NCI-H2196 treated with DMSO at 0.1 percent for 48 hours (cell line): ENCODE results near the gene BCAR3.
"Not testable (repeated sequence)": the region's sequence is repeated elsewhere in the genome, so short reads cannot be mapped to it uniquely, and the experiment has no call there.

Experiments
- DNase-seq: peaks from one replicate; lab custom pipeline; 2025; ENCODE audit not compliant: unreplicated experiment; lab: John Stamatoyannopoulos, UW

The BCAR3 gene

GRCh38 chr1:93690341-93690740, 8.7 kb upstream of the BCAR3 start:
- DNase-seq = no peak

DNA sequence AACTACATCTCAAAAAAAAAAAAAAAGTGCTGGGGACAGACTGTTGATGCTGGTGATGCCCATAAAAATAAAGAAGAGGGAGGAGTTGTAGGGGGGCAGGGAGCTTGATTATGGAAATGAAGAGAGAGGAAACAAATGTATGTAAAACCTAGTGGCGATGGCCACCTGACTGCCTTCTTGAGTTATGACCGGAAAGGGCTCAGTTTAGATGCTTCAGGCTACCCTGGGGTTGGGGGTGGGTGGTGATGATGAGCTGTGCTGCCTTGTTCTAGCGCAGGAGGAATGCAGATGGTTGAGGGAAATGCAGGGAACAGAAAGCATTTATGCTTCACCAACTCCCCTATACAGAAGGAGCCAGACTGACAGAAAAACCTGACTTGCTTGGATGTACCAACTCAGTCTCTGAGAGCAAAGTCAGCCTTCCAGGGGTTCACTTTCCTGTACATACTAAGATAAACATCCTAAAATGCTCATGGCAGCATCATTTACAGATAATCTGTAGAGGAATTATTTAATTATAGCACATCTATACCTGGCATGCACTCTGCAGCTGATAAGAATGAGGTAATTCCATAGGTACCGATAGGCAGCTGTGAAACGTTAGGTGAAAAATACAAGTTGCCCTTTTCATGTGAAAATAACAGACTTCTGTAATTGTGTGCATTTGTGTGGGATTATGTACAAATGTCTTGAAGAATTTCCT, 8.0 kb upstream of the BCAR3 start:
- DNase-seq = no peak

- DNase-seq = no peak
These were observed 5.9 kb upstream of the BCAR3 start for GRCh38 chr1:93687542-93687941.

- DNase-seq = no peak
These were observed 5.0 kb upstream of the BCAR3 start for GRCh38 chr1:93686504-93687250.

DNA sequence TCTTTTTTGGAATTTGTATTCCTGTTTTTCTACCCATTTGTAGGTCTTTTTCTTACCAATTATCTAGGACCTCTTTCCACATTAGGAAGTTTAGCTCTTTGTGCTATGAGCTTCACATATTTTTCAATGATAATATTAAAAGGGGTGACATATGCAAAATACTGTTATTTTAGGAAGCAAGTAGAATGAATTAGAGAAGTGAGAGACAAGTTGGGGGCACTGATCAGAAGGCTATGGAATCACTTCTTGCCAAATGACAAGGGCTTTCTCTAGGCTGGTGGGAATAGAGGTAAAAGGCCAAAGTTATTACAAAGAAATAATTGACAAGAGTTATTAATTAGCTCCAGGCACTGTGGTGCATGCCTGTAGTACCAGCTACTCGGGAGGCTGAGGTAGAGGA, 4.3 kb upstream of the BCAR3 start:
- DNase-seq = no peak

DNA sequence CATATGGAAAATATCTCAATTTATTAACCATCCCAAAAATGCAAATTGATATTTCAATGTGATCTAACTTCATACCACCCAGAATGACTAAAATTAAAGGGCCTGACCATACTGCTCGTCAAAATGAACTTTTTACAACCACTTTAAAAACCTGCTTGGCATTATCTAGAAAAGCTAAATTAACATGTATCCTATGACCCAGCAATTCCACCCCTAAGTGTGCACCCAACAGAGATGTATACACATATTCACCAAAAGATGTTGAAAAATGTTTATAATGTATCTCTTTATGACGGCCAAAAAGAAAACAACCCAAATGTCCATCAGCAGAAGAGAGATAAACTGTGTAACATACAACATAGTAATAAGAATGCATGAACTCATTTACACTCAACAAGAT, 1.6 kb upstream of the BCAR3 start:
- no peak for DNase-seq

- no peak for DNase-seq
These were observed 364 bp upstream of the BCAR3 start for GRCh38 chr1:93681989-93682412.

GRCh38 chr1:93680420-93681100, 1.1 kb downstream of the BCAR3 start:
- DNase-seq = no peak

DNA sequence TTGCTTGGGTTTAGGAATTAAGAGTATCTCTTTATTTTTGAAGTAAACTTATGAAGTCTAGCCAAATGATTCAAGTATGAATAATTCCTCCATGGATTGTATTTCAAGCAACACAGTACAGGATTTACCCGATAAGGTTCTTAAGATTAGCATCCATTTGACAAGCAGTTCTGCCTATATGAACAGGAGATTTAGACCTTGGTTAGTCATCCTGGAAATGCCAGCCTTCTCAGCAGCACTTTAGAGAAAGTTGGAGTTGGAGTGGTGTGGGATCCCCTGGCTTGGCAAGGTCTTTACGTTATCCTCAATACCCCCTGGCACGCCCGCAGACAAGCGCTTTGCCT, 1.6 kb downstream of the BCAR3 start:
- DNase-seq = no peak

- DNase-seq = no peak
These were observed 2.1 kb downstream of the BCAR3 start for GRCh38 chr1:93679546-93679945.

DNA sequence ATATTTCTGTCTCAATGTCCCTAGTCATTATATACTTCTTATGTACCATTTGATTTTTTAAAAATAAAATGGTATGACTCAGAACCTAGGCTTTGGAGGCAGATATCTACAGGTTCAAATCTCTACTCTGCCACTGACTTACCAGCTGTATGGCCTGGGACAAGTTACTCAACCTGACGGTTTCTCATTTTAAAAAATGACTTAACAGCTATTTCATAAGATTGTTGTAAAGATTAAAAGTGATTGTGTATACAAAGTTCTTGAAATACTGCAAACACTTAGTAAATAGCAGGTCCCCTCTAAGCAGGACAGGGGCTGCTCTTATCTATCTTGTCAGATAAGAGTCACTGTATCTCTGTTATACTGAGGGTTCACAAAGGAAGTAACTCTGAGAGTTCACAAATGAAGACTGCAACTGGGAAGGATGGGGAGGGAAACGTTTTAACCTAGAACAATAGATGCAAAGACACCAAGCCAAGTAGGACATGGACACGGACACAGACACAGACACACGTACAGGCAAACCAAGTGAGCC, 2.6 kb downstream of the BCAR3 start:
- no peak for DNase-seq

- no peak for DNase-seq
These were observed 3.1 kb downstream of the BCAR3 start for GRCh38 chr1:93678491-93678890.

GRCh38 chr1:93677729-93678128, 3.9 kb downstream of the BCAR3 start:
- DNase-seq = no peak

DNA sequence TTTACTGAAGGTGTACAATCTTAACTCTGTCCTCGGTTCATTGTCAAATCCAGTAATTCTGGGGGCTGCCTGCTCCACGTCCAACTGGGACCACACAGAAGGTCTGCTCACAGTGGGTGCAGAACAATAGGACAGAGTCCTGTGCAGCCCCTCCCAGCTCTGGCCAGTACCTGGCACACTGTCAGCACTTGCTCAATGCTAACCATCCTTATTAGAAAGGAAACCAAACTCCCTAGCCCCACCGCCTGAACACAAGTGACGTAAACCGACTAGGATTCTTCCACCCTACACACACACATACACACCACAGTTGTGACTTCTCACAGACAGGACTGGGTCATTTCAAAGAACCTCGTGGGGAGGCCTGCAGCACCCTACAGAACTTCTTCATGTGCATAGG, 5.2 kb downstream of the BCAR3 start:
- no peak for DNase-seq

DNA sequence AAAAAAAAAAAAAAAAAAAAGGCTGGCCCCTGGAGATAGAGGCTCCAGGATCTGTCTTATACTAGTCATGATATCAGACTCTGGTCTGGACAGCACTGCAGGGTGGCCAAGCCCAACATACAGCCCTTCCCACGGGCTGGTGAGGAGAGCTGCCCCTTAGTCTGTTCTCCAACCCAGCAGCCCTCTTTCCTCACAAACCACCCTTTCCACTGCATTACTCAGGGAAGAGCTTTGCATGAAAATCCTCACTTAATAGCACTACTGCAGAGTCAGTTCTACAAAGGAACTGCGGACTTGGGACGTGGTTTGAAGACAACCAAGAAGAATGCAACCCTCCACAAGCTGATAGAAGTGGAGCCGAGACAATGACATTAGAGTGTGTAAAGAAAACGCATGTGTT, 5.7 kb downstream of the BCAR3 start:
- no peak for DNase-seq

DNA sequence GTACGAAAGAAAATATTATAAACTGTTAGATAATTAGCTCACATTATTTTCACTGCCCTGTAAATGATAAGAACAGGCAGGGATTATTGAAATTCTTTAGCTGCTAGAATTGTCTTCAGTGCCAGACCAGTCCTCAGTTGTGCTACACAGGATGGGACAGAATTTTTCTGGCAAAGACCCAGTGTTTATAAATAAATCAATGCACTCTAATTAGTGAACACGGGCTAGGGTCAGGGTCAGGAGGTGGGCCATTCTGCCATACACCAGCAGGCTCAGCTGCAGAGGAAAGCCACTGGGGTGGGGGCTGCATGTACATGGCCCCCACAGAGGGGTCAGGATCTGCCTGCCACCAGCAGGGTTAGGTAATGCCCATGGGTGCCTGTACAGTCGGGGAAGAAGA, 6.4 kb downstream of the BCAR3 start:
- DNase-seq = no peak

- DNase-seq = not testable (repeated sequence)
These were observed 7.6 kb downstream of the BCAR3 start for GRCh38 chr1:93674071-93674470.

DNA sequence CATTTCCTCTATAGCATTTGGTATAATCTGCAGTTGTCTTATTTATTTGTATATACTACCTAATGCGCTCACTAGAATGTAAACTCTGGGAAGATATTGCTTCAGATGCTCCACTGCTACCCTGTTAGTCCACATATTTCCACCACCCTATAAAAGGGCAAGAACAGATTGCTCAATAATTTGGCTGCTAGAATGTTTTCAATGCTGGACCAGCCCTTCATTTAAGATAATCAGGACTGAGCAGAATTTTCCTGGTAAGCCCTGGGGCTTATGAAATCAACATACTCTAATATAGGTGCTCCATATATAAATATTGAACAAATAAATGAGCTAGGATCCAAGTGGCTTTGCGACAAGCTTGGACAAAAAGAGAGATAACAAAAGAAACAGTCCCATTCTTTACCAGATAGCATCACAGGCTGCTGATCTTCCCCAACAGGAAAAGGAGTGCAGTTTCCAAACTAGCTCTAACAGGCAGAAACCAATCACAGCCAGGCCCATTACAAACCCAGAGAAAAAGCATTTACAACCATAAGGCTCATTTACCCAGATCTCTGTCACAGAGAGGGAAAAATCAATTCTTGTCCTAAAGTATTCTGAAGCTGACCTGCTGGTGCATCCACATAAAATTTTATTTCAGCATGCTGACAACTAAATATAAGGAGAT, 8.3 kb downstream of the BCAR3 start:
- DNase-seq = no peak

DNA sequence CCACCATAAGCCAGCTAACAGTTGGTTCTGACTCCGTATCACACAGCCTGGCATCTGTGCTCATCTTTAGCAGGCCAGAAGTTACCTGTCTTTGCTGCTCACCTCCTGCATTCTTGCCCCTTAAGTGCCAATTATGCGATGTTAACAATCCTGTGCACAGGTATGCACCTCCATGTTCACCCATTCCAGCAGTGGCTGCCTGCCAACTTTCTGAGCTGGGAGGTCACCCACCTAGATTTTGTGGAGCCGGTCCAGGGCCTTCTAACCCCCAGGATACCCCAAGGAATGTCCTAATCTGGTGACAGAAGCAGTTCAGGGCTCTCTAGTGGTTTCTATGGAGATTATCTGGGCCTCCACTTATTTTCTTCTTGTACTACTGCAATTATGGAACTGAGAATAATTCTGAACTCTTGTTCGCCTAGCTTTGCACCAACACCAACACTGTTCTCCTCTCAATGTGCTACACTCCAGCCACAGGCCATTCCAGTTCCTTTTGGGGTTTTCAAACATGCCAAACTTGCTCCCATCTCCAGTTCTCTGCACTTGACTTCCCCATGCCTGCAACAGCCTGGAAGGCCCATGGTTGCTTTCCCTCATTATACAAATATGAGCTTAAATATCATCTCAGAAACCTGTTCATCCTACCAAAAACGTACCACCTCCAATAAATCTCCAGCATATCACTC, 9.0 kb downstream of the BCAR3 start:
- DNase-seq = no peak

GRCh38 chr1:93672069-93672468, 9.6 kb downstream of the BCAR3 start:
- no peak for DNase-seq

DNA sequence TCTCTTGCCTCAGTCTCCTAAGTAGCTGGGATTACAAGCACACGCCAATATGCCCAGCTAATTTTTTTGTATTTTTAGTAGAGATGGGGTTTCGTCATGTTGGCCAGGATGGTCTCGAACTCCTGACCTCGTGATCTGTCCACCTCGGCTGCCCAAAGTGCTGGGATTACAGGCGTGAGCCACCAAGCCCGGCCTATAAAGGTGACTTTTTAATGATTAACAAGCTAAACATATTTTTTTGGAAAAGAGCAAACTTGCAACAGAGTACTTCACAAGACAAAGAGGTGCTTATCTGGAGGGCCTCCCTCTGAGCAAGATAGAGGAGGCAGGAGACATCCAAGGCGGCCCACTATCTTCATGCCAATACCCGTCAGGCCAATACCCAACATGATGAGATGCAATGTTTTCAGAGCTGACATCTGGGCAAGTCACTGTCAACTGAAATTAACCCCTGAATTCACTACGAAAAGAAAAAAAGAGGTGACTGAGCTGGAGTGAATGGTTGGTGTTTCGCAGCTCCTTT, 10.5 kb downstream of the BCAR3 start:
- no peak for DNase-seq
